GM18520 (cell line): ENCODE measurements around the gene BIRC6.
"Not testable (repeated sequence)": the region's sequence is repeated elsewhere in the genome, so short reads cannot be mapped to it uniquely, and the experiment has no call there.

Source experiments
- ATAC-seq: cut with Tn5 transposase; IDR thresholded peaks from one replicate; pipeline ENCODE4 v1.9.1; 2021; ENCODE audit not compliant: unreplicated experiment

The BIRC6 gene

GRCh38 chr2:32502941-32503340, 146.1 kb downstream of the BIRC6 start:
- ATAC-seq = no peak

DNA sequence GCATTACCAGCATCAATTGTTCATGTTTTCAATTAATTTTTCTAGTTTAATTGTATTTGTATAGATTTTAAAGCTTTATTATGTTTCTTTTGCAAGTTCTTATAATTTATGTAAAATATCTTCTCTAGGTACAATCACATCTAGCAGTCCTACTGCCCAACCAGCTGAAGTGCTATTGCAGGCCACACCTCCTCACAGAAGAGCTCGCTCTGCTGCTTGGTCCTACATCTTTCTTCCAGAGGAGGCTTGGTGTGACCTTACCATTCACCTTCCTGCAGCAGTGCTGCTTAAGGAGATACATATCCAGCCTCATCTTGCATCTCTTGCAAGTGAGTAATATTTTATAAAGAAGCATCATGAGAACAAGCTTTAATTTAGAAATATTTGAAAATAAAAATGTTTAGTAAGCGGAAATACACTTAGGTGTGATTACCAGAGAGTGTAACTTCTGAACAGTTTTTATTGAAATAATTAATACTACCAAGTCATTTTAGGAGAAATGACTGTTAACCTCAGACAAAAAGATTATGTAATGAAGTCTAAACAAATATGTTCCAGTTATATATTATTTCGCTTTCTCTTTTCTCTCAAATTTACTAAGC, 148.2 kb downstream of the BIRC6 start:
- no peak for ATAC-seq

GRCh38 chr2:32506446-32506845, 149.6 kb downstream of the BIRC6 start:
- no peak for ATAC-seq

DNA sequence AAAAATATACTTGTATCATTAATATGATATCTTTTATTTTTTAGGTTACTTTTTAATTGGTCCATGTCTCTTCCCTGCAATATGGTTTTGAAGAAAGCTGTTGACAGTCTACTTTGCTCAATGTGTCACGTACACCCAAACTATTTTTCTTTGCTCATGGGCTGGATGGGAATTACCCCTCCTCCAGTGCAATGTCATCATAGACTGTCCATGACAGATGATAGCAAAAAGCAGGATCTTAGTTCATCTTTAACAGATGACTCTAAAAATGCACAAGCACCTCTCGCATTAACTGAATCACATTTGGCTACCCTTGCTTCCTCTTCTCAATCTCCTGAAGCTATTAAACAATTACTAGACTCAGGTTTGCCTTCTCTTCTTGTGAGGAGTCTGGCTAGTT, 158.1 kb downstream of the BIRC6 start:
- ATAC-seq = no peak

DNA sequence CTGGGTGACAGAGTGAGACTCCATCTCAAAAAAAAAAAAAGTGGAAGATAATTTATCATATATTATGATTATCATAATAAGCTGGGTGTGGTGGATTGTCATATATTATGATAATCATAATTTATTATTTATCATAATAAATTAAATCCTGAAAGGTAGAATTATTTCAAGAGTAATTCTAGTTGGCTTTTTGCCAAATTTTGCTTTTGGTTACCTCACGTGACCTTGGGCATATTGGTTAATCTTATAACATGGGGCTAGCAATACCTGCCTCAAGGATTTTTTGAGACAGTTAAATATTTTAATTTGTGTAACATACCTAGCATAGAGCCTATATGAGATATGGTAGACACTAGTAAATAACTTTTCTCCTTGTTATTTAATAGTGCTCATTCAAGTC, 159.7 kb downstream of the BIRC6 start:
- ATAC-seq = no peak

GRCh38 chr2:32522770-32523169, 165.9 kb downstream of the BIRC6 start:
- ATAC-seq = no peak

DNA sequence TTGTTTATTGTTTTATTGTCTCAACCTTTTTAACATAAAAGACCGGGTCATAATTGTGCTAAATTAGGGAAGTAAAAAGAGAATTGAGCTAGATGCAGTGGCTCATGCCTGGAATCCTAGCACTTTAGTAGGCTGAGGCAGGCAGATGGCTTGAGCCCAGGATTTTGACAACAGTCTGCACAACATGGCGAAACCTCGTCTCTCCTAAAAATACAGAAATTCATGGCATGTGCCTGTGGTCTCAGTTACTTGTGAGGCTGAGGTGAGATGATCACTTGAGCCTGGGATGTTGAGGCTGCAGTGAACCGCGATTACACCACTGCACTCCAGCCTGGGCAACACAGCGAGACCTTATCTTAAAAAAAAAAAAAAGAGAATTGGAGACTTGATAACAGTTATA, 166.9 kb downstream of the BIRC6 start:
- no peak for ATAC-seq

DNA sequence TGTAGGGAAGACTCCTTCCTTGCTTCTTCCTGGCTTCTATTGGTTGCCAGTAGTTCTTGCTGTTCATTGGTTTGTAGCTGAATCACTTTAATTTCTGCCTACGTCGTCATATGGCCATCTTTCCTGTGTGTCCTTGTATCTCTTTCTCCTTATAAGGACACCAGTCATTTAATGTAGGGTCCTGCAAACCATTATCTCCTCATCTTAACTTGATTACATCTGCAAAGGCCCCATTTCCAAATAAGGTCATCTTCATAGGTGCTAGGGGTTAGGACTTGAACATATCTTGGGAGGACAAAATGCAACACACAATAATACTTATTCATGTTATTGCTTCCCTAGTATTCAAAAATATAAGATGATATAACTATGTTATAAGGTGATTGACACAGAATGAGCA, 175.5 kb downstream of the BIRC6 start:
- ATAC-seq = no peak

- ATAC-seq = no peak
Observed at GRCh38 chr2:32532961-32533360, 176.1 kb downstream of the BIRC6 start.

DNA sequence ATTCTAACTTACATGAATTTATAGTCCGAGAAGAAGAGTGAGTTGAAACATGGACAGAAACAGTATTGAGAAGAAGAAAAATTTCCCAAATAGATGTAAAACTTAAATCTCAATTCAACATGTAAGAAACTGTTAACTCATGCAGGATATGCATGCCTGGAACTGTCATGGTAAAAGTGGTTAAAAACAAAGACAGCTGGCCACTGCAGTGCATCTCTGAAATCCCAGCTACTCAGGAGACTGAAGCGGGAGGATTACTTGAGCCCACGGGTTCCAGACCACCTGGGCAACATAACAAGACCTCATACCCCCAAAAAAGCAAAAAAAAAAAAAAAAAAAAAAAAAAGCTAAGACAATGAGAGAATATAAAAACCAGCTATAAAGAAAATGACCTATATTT, 178.0 kb downstream of the BIRC6 start:
- no peak for ATAC-seq

DNA sequence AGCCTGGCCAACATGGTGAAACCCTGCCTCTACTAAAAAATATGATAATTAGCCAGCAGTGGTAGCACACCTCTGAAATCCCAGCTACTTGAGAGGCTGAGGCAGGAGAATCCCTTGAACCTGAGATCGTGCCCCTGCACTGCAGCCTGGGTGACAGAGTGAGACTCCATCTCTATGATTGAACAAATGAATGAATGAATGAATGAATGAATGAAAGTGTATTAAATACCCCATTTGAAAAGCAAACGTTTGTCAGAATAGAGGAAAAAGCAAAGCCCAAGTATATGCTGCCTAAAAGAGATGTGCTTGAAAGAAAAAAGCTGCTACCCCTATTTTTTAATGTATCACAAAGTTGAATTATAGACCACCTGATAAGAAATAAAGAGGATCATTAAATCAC, 181.9 kb downstream of the BIRC6 start:
- ATAC-seq = no peak

DNA sequence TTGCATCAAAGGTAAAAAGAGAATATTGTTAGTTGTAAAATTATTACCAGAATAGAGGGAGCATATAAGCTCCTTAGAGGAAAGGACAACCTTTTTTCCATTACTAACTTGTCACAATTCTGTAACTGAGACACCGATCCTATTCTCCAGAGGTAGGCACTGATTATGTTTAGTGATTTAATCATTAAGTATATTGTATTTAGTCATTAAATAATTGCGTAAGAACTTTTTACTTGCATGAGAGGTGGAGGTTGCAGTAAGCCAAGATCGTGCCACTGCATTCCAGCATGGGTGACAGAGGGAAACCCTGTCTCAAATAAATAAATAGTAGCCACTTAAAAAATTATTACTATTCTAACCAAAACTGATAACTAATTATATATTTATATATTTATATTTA, 195.7 kb downstream of the BIRC6 start:
- not testable (repeated sequence) for ATAC-seq

- no peak for ATAC-seq
Observed at GRCh38 chr2:32553829-32554432, 197.1 kb downstream of the BIRC6 start.

DNA sequence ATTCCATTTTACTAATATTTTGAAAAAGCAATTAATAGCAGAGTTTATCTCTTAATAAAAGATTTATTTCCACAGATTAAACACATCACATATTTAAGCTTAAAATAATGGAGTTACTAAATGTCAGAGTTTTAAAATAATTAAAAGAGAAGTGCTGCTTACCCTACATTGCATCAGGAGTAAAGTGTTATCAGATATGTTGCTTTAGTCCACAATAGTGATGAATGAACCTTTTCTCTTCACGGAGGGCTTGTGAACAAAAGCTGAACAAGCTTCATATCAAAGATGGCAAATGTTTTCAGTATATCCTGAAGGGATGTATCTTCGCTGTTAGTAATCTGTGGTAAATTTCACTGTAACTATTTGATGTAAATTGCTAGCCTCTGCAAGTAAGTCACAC, 201.7 kb downstream of the BIRC6 start:
- ATAC-seq = no peak

DNA sequence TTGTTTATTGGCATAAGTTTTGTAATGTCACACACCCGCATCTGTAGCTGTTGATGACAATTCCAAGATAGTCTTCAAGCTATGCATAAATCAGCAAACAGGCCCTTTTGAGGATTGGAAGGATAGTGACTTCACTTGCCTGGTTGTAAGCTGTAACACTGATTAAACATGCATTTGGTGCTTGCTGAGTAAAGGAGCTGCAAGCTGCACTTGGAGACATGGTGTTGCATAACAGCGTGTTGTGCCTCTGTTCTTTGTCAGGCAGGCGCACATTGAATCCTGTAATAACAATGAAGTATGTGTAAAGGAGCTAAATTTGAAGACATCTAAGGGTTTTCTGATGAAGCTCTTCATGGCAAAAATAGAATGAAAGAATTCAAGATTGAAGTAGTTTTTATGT, 202.3 kb downstream of the BIRC6 start:
- ATAC-seq = no peak

DNA sequence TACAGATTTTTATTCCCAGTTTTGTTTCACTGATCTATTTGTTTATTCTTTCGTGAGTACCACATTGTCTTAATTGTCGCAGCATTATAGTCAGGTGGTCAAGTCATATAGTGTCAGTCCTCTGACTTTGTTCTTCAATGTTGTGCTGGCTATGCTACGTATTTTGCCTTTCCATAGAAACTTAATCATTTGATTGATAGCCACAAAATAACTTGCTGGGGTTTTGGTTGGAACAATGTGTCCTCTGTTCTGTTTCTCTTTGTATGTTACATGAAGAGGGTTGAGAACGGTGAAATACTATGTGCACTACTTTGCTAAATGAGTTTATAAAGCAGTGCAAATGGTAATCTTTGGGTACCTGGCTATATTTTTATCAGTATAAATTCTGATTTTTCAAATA, 206.1 kb downstream of the BIRC6 start:
- no peak for ATAC-seq

- ATAC-seq = no peak
Observed at GRCh38 chr2:32564417-32565035, 207.7 kb downstream of the BIRC6 start.

DNA sequence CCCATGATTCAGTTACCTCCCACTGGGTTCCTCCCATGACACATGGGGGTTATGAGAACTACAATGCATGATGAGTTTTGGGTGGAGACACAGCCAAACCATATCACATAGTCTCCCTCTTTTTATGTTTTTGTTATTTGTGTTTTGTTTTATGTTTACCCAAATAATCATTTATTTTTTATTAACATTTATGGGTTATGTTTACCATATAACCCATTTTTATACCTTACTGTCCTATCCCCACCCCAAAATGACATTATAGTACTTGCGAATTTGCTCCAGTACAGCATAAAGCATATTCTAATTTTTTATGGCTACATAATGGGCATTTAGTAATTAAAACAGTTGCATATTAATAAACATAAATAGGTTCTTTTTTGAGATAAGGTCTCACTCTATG, 209.1 kb downstream of the BIRC6 start:
- no peak for ATAC-seq

DNA sequence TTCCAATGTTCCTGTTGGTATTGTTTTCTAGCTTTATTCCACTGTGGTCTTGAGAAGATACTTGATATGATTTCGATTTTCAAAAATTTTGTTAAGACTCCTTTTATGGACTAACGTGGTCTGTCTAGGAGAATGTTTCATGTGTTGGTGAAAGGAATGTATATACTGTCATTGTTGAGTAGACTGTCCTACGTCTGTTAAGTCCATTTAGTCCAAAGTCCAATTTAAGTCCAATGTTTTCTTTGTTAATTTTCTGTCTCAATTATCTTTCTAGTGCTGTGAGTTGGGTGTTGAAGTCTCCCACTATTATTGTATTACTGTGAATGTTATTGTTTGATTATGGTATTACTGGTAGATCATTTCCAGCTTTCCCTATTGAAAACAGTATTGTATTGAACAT, 215.2 kb downstream of the BIRC6 start:
- ATAC-seq = no peak

DNA sequence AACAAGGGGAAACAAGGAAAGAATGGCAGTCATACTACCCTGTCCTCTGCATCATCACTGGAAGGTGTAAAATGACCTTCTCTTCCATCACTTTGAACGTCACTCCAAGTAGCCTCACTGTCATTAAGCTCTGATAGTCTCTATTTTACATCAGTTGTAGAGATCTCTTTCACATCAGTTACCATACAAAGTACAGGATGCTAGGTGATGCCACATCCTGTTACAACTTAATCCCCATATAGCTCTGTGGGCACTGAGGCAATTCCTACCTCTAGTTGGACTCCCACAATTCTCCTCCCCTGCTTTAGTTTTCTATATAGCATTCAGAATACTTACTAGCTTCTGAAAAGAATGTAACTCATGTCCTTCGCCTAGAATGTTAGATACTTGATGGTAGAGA, 215.9 kb downstream of the BIRC6 start:
- ATAC-seq = no peak

DNA sequence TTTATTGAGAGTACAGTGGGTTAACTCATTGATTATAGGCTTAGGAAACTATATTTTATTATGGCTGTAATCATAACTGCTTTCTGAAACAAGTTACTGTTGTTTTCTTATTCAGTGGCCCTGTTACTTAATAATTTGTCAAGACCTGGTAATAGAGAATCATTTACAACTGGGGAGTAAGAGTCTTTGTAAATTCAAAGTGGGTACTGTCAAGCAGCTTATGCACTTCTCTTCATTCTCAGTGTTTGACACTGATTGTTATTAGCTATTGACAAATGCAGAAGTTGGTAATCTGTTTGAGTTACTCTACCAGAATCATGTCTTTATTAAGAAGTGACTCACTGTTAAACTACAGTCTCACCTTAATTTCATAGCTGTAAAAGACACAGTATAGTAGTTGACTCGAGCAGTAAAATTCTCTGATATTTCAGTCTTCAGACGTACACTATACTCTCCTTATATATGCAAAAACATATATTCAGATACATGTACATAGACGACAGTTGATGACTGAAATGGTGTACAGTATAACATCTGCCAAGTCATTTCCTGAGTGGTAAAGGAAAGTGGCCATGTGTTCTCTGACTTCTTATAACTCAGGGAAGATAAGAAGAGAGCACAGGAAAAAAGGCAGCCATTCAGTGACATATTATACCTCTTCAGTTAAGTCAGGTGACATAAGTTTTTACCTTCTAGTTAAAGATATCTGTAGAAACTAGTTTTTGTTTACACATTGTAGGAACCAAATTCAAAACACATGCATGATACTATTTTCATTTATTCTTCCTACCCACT, 235.0 kb downstream of the BIRC6 start:
- ATAC-seq = peak; percentile 42

- ATAC-seq = no peak
Observed at GRCh38 chr2:32594573-32594972, 237.8 kb downstream of the BIRC6 start.
